Stimulated activated CD4-positive, alpha-beta T cell treated with anti-CD3 and anti-CD28 coated beads, TNF-alpha, amount 100 ng/mL, for 48 hours (primary cell): ENCODE results near the gene PLXDC2.
"Not testable (repeated sequence)": the region's sequence is repeated elsewhere in the genome, so short reads cannot be mapped to it uniquely, and the experiment has no call there.

Experiments
- DNase-seq, 3 donors: peaks; one replicate each; pipeline ENCODE4 v3.0.0-alpha.2; 2020; ENCODE audit warnings: low read depth in 3 of 3

The PLXDC2 gene

GRCh38 chr10:19816411-19817230 lies at the start of gene PLXDC2:
Gene PLXDC2 (plus strand): TSS chr10:19816432.
- no peak for DNase-seq

GRCh38 chr10:19767876-19768275 lies 48.4 kb upstream of the PLXDC2 start:
- no peak for DNase-seq

- DNase-seq, result not testable (repeated sequence)
Observed at GRCh38 chr10:19769826-19770225, 46.4 kb upstream of the PLXDC2 start.

GRCh38 chr10:19772972-19773371 lies 43.3 kb upstream of the PLXDC2 start:
- DNase-seq, result no peak

- no peak for DNase-seq
Observed at GRCh38 chr10:19775296-19775695, 40.9 kb upstream of the PLXDC2 start.

- no peak for DNase-seq
Observed at GRCh38 chr10:19777806-19778205, 38.4 kb upstream of the PLXDC2 start.

GRCh38 chr10:19778996-19779395 lies 37.2 kb upstream of the PLXDC2 start:
- no peak for DNase-seq

GRCh38 chr10:19782430-19783089 lies 33.7 kb upstream of the PLXDC2 start:
- DNase-seq, result no peak

- DNase-seq, result no peak
Observed at GRCh38 chr10:19783721-19784120, 32.5 kb upstream of the PLXDC2 start.

GRCh38 chr10:19785366-19785765 lies 30.9 kb upstream of the PLXDC2 start:
- DNase-seq, result no peak

GRCh38 chr10:19788075-19788686 lies 28.1 kb upstream of the PLXDC2 start:
- no peak for DNase-seq

GRCh38 chr10:19788902-19789301 lies 27.3 kb upstream of the PLXDC2 start:
- DNase-seq, result no peak

- no peak for DNase-seq
Observed at GRCh38 chr10:19789607-19790006, 26.6 kb upstream of the PLXDC2 start.

- no peak for DNase-seq
Observed at GRCh38 chr10:19791032-19791431, 25.2 kb upstream of the PLXDC2 start.

GRCh38 chr10:19795684-19796083 lies 20.5 kb upstream of the PLXDC2 start:
- DNase-seq, result no peak

- no peak for DNase-seq
Observed at GRCh38 chr10:19800161-19800560, 16.1 kb upstream of the PLXDC2 start.

- no peak for DNase-seq
Observed at GRCh38 chr10:19801369-19801768, 14.9 kb upstream of the PLXDC2 start.

GRCh38 chr10:19803676-19804075 lies 12.6 kb upstream of the PLXDC2 start:
- no peak for DNase-seq

GRCh38 chr10:19809481-19809880 lies 6.8 kb upstream of the PLXDC2 start:
- DNase-seq, result no peak

- no peak for DNase-seq
Observed at GRCh38 chr10:19811540-19811939, 4.7 kb upstream of the PLXDC2 start.

GRCh38 chr10:19812976-19813375 lies 3.3 kb upstream of the PLXDC2 start:
- DNase-seq, result no peak

- DNase-seq, result no peak
Observed at GRCh38 chr10:19815036-19815730, 1.0 kb upstream of the PLXDC2 start.
